Spleen (tissue), 11 donors: Measurements from ENCODE around the gene UBQLN4. TPM values are rescaled to one million over a fixed set of nuclear protein-coding genes. Genes with fewer than 3 reads are reported as not detected.
A peak's percentile ranks its signal among the peaks of the same experiment; 100 is the strongest.

ENCODE experiments used
- DNase-seq: peaks from one replicate; pipeline ENCODE4 v3.0.0-alpha.2; 2020
- H3K27ac ChIP-seq, 8 donors: fragments of 200-600 bp; sonication (generic) in 7 of 8; 1 replicate in 4 of 8; 2 replicates in 4 of 8; pipeline versions ENCODE4 v1.5.0 to v1.8.0; 2016 to 2021; ENCODE audit warnings: inconsistent platforms in 4 of 8, mild to moderate bottlenecking in 4 of 8, moderate library complexity in 1 of 8
- H3K27me3 ChIP-seq, 7 donors: fragments of 200-600 bp; sonication (generic) in 6 of 7; replicated peaks in 1 of 7; 1 replicate in 4 of 7; 2 replicates in 3 of 7; pipeline versions ENCODE4 v1.5.0 to v1.8.0; 2016 to 2021; ENCODE audit warnings: inconsistent platforms in 3 of 7, mild to moderate bottlenecking in 1 of 7
- H3K36me3 ChIP-seq, 6 donors: fragments of 200-600 bp; sonication (generic) in 5 of 6; 1 replicate in 4 of 6; 2 replicates in 2 of 6; pipeline versions ENCODE4 v1.5.0 to v1.8.0; 2016 to 2021; ENCODE audit warnings: inconsistent platforms in 2 of 6
- H3K4me1 ChIP-seq, 6 donors: fragments of 200-600 bp; sonication (generic) in 5 of 6; 1 replicate in 3 of 6; 2 replicates in 3 of 6; pipeline versions ENCODE4 v1.5.0 to v1.8.0; 2016 to 2021; ENCODE audit warnings: inconsistent platforms in 3 of 6
- H3K4me3 ChIP-seq, 8 donors: fragments of 200-600 bp; sonication (generic) in 7 of 8; 1 replicate in 4 of 8; 2 replicates in 4 of 8; pipeline versions ENCODE4 v1.5.0 to v1.8.0; 2016 to 2021; ENCODE audit warnings: inconsistent platforms in 4 of 8, mild to moderate bottlenecking in 4 of 8, moderate library complexity in 2 of 8
- H3K9me3 ChIP-seq, 8 donors: fragments of 200-600 bp; sonication (generic) in 7 of 8; 1 replicate in 4 of 8; 2 replicates in 4 of 8; pipeline versions ENCODE4 v1.5.0 to v1.8.0; 2016 to 2021; ENCODE audit warnings: inconsistent platforms in 4 of 8
- POLR2A ChIP-seq, 3 donors: fragments of 450-650 bp; IDR thresholded peaks; one replicate each; pipeline ENCODE4 v1.5.1; 2017; ENCODE audit warnings: antibody characterized with exemption in 3 of 3, mild to moderate bottlenecking in 1 of 3
- POLR2AphosphoS5 ChIP-seq, 3 donors: sonication (generic); formaldehyde crosslinking; IDR thresholded peaks; one replicate each; pipeline ENCODE4 v1.5.1; 2017; ENCODE audit warnings: antibody characterized with exemption in 3 of 3
- WGBS, 5 donors: extraction: QIAGEN DNeasy Blood & Tissue Kit in 3 of 5; methylation state at CpG; one replicate each; pipeline versions ENCODE4 v1.1.5 to v1.1.7; 2013 to 2018; 5-methylcytosine and 5-hydroxymethylcytosine counted together
- intact Hi-C: fragments of 100-400 bp; cut with DNase I; formaldehyde crosslinking; loops from one replicate; pipeline ENCODE4 v1.15.0; 2023; ENCODE audit warnings: low total_unique reads
- polyA plus RNA-seq, 3 donors: library from polyadenylated mRNA; stranded (reverse); fragments of 200-250 nt; gene quantifications; one replicate each; pipeline ENCODE4 v1.2.1, GENCODE V29; 2013
- total RNA-seq, 7 donors: library from RNA; depleted of rRNA in 3 of 7; stranded (reverse); fragments of >200 nt in 3 of 7; fragmentation: NEBNext Ultra II Directional in 4 of 7; extraction: Animal tissue kit (Norgen Biotek cat#: 25700) in 4 of 7; gene quantifications; one replicate each; pipeline versions ENCODE4 v1.1.0 to v1.2.1, GENCODE V29; 2016 to 2021
- TF ChIP-seq, protein P1 (sequence below), 11 experiments: fragments of 200-600 bp in 7 of 11; fragments of 450-650 bp in 4 of 11; sonication (generic) in 4 of 11; IDR thresholded peaks in 8 of 11; conservative IDR thresholded peaks in 3 of 11; 1 replicate in 7 of 11; 2 replicates in 4 of 11; pipeline versions ENCODE4 v1.4.0 to v1.8.0; 2016 to 2021; ENCODE audit warnings: antibody characterized with exemption in 11 of 11, inconsistent platforms in 4 of 11, mild to moderate bottlenecking in 1 of 11
- donor health status: healthy with polysubstance abuse.
- donor health status: DM: no; HTN: no; CAD: no; lungs with moderate emphysema.
- donor health status: DM: no; HTN: no; CAD: no.
- donor health status: Bipolar disorder and iron deficiency.
- donor health status: healthy.
- donor health status: DM: no; HTN: no; CAD: no.
- donor health status: DM: yes; HTN: yes; CAD: no.

Gene UBQLN4
- total and polyA plus RNA-seq, 10 donors, result 11.2 to 26.4 (median 19.5) TPM

DNA sequence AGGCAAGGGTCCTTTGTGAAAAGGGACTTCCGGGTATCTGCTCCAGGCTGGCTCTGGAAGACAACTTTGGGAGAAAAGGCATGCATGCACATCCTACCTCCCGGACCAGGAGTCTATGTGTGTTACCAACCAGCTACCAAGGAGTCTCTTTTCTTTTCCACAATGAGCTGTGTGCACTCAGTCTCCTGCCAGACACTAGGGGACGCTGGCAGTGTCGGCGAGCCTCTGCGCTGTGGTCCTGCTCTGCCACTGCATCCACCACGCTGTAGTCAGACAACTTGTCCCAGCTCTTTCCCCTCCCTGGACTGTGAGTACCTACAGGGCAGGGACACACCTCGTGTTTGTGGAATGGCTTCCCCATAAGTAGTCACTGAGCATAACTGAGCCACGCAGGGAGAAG, 27.7 kb downstream of the UBQLN4 start:
- H3K36me3 ChIP-seq, result no peaks in the 10 kb centered on the region
- DNase-seq, result no peak
- no peak overlapping the region for H3K4me3 ChIP-seq
- H3K27me3 ChIP-seq, result no peaks in the 10 kb centered on the region
- H3K9me3 ChIP-seq, result no peaks in the 10 kb centered on the region
- no peak overlapping the region for H3K27ac ChIP-seq
- intact Hi-C loops, result no loop called here
- peaks cover 0 to 13% (median 4%) of the 10 kb centered on the region in 6 donors for H3K4me1 ChIP-seq
- TF ChIP-seq POLR2A (IDR thresholded peaks at IDR 0.05) (no peak), POLR2AphosphoS5 (IDR thresholded peaks at IDR 0.05) (no peak)
- TF ChIP-seq, protein P1, sequence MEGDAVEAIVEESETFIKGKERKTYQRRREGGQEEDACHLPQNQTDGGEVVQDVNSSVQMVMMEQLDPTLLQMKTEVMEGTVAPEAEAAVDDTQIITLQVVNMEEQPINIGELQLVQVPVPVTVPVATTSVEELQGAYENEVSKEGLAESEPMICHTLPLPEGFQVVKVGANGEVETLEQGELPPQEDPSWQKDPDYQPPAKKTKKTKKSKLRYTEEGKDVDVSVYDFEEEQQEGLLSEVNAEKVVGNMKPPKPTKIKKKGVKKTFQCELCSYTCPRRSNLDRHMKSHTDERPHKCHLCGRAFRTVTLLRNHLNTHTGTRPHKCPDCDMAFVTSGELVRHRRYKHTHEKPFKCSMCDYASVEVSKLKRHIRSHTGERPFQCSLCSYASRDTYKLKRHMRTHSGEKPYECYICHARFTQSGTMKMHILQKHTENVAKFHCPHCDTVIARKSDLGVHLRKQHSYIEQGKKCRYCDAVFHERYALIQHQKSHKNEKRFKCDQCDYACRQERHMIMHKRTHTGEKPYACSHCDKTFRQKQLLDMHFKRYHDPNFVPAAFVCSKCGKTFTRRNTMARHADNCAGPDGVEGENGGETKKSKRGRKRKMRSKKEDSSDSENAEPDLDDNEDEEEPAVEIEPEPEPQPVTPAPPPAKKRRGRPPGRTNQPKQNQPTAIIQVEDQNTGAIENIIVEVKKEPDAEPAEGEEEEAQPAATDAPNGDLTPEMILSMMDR (IDR thresholded peaks at IDR 0.05 in 8 of 11, conservative IDR thresholded peaks at IDR 0.05 in 3 of 11), result peak in 7 of 11 experiments; percentile 8 to 43 (median 20)
- 13 to 29% (median 16%) methylated on average over 4 to 9 of the region's 9 CpGs for WGBS, 5 donors

DNA sequence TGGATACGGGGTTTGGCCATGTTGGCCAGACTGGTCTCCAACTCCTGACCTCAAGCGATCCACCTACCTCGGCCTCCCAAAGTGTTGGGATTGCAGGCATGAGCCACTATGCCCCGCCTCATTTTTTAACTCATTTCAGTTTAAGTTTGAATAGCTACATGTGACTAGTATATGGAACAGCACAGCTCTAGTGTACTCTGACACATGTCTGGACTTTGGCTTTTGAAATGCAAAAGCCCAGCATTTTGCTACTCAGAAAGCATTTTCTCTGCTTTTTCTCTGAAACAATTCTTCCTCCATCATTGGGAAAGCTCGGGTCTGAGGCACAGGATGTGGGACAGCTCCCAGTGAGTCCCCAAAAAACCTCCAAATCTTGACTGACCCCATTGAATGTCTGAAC, 28.8 kb downstream of the UBQLN4 start:
- intact Hi-C loops, result no loop called here
- DNase-seq, result no peak
- no peak overlapping the region for H3K27ac ChIP-seq
- 84 to 91% (median 85%) methylated on average over 5 of the region's 5 CpGs for WGBS, 5 donors
- no peak overlapping the region for H3K4me3 ChIP-seq
- TF ChIP-seq POLR2AphosphoS5 (IDR thresholded peaks at IDR 0.05) (no peak), POLR2A (IDR thresholded peaks at IDR 0.05) (no peak)
- TF ChIP-seq, protein P1 (IDR thresholded peaks at IDR 0.05 in 8 of 11, conservative IDR thresholded peaks at IDR 0.05 in 3 of 11), result no peak
- no peaks in the 10 kb centered on the region for H3K9me3 ChIP-seq
- H3K27me3 ChIP-seq, result no peaks in the 10 kb centered on the region
- peaks cover 2 to 21% (median 12%) of the 10 kb centered on the region in 6 donors for H3K4me1 ChIP-seq
- H3K36me3 ChIP-seq, result peaks cover 0 to under 1% (median 0%) of the 10 kb centered on the region in 6 donors

DNA sequence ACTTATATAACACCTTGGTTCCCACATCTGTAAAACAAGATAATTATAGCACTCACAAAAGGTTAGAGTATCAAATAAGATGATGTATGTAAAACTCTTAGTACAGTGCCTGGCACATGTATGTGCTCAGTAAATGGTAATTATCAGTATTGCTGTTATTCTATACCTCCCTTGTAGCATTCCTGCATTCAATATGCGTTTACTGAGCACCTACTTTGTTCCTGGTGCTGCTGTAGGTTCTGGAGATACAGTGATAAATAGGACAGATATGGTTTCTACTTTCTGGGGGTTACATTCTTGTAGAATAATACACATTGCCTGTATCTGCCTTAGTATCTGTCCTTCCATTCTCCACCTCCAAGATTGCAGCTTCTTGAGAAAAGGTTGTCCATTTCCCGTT, 31.6 kb downstream of the UBQLN4 start:
- peaks cover 2 to 48% (median 27%) of the 10 kb centered on the region in 6 donors for H3K4me1 ChIP-seq
- TF ChIP-seq POLR2AphosphoS5 (IDR thresholded peaks at IDR 0.05) (no peak), POLR2A (IDR thresholded peaks at IDR 0.05) (no peak)
- TF ChIP-seq, protein P1 (IDR thresholded peaks at IDR 0.05 in 8 of 11, conservative IDR thresholded peaks at IDR 0.05 in 3 of 11), result no peak
- H3K9me3 ChIP-seq, result no peaks in the 10 kb centered on the region
- no peaks in the 10 kb centered on the region for H3K27me3 ChIP-seq
- H3K27ac ChIP-seq, result no peak overlapping the region
- WGBS, 5 donors, result 61 to 78% (median 73%) methylated on average over 2 of the region's 2 CpGs
- intact Hi-C loops, result no loop called here
- H3K36me3 ChIP-seq, result peaks cover 0 to 28% (median 26%) of the 10 kb centered on the region in 6 donors
- H3K4me3 ChIP-seq, result no peak overlapping the region
- no peak for DNase-seq

DNA sequence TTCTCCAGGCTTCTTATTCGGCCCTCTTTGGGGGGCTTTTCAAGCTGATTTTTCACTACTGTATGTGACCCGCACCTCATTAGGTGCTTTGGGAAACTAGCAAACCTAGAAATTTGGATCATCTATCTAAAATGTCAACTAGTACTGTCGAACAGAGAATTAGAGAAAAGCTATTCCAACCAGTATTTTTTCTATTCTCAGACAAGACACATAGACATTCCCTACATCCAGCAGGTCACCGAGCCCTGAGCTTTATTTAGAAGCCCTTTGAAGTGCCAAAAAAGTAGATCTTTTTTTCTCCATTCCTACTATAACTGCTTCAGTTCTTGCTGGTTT, 32.5 kb downstream of the UBQLN4 start:
- Histone ChIP-seq H3K27ac (peak overlapping the region; percentile 84 to 97 (median 92)), H3K4me3 (peak overlapping the region; percentile 58 to 96 (median 84)), H3K9me3 (no peaks in the 10 kb centered on the region), H3K36me3 (peaks cover 0 to 37% (median 35%) of the 10 kb centered on the region in 6 donors), H3K27me3 (no peaks in the 10 kb centered on the region), H3K4me1 (peaks cover 2 to 50% (median 31%) of the 10 kb centered on the region in 6 donors)
- DNase-seq, result no peak
- TF ChIP-seq POLR2A (IDR thresholded peaks at IDR 0.05) (no peak), POLR2AphosphoS5 (IDR thresholded peaks at IDR 0.05) (no peak)
- TF ChIP-seq, protein P1 (IDR thresholded peaks at IDR 0.05 in 8 of 11, conservative IDR thresholded peaks at IDR 0.05 in 3 of 11), result no peak
- intact Hi-C loops, result no loop called here
- 4 to 9% (median 5%) methylated on average over 4 of the region's 4 CpGs for WGBS, 5 donors
